Measurements from ENCODE around the gene ANAPC13.
A peak's percentile ranks its signal among the peaks of the same experiment; 100 is the strongest.

ANAPC13 gene

GRCh38 chr3:134445636-134446035 is 40.1 kb downstream of the ANAPC13 start:
- no peak overlapping the region for H3K18ac ChIP-seq (ENCODE audit: low read depth in 1 of 2, low read length in 2 of 2)
- H3K9ac ChIP-seq (ENCODE audit: low read length): no peak overlapping the region
- H4K91ac ChIP-seq (ENCODE audit: low read length): no peak overlapping the region
- no peaks in the 10 kb centered on the region for H3K27me3 ChIP-seq (ENCODE audit: control insufficient read depth in 1 of 2, insufficient read depth in 1 of 2, low read length in 2 of 2)
- no peak overlapping the region for H2BK12ac ChIP-seq (ENCODE audit: low read length in 2 of 2)
- H3K36me3 ChIP-seq (ENCODE audit: control insufficient read depth in 1 of 2, insufficient read depth in 2 of 2, low read depth in 1 of 2, low read length in 2 of 2): no peaks in the 10 kb centered on the region
- H2BK15ac ChIP-seq (ENCODE audit: low read depth, poor library complexity, severe bottlenecking): no peak overlapping the region
- H3K4me2 ChIP-seq (ENCODE audit: low read length, poor library complexity, severe bottlenecking): no peak overlapping the region
- H3K23ac ChIP-seq (ENCODE audit: low read length in 2 of 2): no peak overlapping the region
- H2BK120ac ChIP-seq (ENCODE audit: low read depth, low read length): no peak overlapping the region
- peak; percentile 86 for DNase-seq
- no peak overlapping the region for H2BK5ac ChIP-seq (ENCODE audit: low read depth, low read length, poor library complexity, severe bottlenecking)
- WGBS: 53% methylated on average over 1 of the region's 1 CpG
- H3K4ac ChIP-seq (ENCODE audit: low read depth in 1 of 2, low read length in 2 of 2): no peak overlapping the region
- H3K9me3 ChIP-seq (ENCODE audit: control insufficient read depth, low read length): no peaks in the 10 kb centered on the region
- no peaks in the 10 kb centered on the region for H3K79me1 ChIP-seq (replicated peaks; ENCODE audit: low read length, poor library complexity, severe bottlenecking)
- no peak overlapping the region for H2AFZ ChIP-seq (ENCODE audit: low read depth, low read length)
- peaks cover 6% of the 10 kb centered on the region for H3K4me1 ChIP-seq (ENCODE audit: control insufficient read depth, insufficient read depth, low read depth, low read length)
- H2AK5ac ChIP-seq (ENCODE audit: low read length, severe bottlenecking): no peak overlapping the region
- no peak overlapping the region for H3K14ac ChIP-seq (ENCODE audit: low read length in 2 of 2)
- peak overlapping the region; percentile 28 for H3K27ac ChIP-seq (ENCODE audit: low read length, poor library complexity, severe bottlenecking)
- H4K8ac ChIP-seq (ENCODE audit: low read length): no peak overlapping the region
- H3K4me3 ChIP-seq (ENCODE audit: insufficient read depth in 1 of 2, low read depth in 1 of 2, low read length in 2 of 2): no peak overlapping the region

DNA sequence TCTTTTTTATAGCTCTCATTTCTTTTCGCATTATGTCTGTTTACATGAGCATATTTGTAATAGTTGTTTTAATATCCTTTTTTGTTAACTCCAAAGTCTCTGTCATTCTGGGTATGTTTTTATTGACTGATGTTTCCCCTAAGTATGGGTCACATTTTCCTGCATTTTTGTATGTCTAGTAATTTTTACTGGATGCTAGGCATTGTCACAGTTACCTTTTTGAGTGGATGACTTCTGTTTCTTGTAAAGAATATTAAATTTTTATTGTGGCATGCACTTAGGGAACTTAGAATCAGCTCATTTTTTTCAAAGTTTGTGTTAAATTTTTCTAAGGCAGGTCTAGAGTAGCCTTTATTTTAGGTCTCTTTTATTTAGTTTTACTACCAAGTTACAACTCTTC is 40.7 kb downstream of the ANAPC13 start:
- no peak overlapping the region for H3K18ac ChIP-seq (ENCODE audit: low read depth in 1 of 2, low read length in 2 of 2)
- H3K27ac ChIP-seq (ENCODE audit: low read length, poor library complexity, severe bottlenecking): peak overlapping the region; percentile 28
- no peak overlapping the region for H3K4ac ChIP-seq (ENCODE audit: low read depth in 1 of 2, low read length in 2 of 2)
- peaks cover 6% of the 10 kb centered on the region for H3K4me1 ChIP-seq (ENCODE audit: control insufficient read depth, insufficient read depth, low read depth, low read length)
- H4K91ac ChIP-seq (ENCODE audit: low read length): no peak overlapping the region
- no peak overlapping the region for H2BK120ac ChIP-seq (ENCODE audit: low read depth, low read length)
- H3K23ac ChIP-seq (ENCODE audit: low read length in 2 of 2): no peak overlapping the region
- WGBS: no CpG with 5 or more reads among the region's 1 CpG
- DNase-seq: no peak
- no peak overlapping the region for H2BK5ac ChIP-seq (ENCODE audit: low read depth, low read length, poor library complexity, severe bottlenecking)
- no peak overlapping the region for H2BK12ac ChIP-seq (ENCODE audit: low read length in 2 of 2)
- H3K4me3 ChIP-seq (ENCODE audit: insufficient read depth in 1 of 2, low read depth in 1 of 2, low read length in 2 of 2): no peak overlapping the region
- no peak overlapping the region for H3K4me2 ChIP-seq (ENCODE audit: low read length, poor library complexity, severe bottlenecking)
- H3K27me3 ChIP-seq (ENCODE audit: control insufficient read depth in 1 of 2, insufficient read depth in 1 of 2, low read length in 2 of 2): no peaks in the 10 kb centered on the region
- no peaks in the 10 kb centered on the region for H3K79me1 ChIP-seq (replicated peaks; ENCODE audit: low read length, poor library complexity, severe bottlenecking)
- no peak overlapping the region for H3K9ac ChIP-seq (ENCODE audit: low read length)
- no peaks in the 10 kb centered on the region for H3K36me3 ChIP-seq (ENCODE audit: control insufficient read depth in 1 of 2, insufficient read depth in 2 of 2, low read depth in 1 of 2, low read length in 2 of 2)
- no peak overlapping the region for H4K8ac ChIP-seq (ENCODE audit: low read length)
- H3K14ac ChIP-seq (ENCODE audit: low read length in 2 of 2): no peak overlapping the region
- no peak overlapping the region for H2AFZ ChIP-seq (ENCODE audit: low read depth, low read length)
- no peak overlapping the region for H2BK15ac ChIP-seq (ENCODE audit: low read depth, poor library complexity, severe bottlenecking)
- H2AK5ac ChIP-seq (ENCODE audit: low read length, severe bottlenecking): no peak overlapping the region
- no peaks in the 10 kb centered on the region for H3K9me3 ChIP-seq (ENCODE audit: control insufficient read depth, low read length)

GRCh38 chr3:134441821-134442220 is 44.0 kb downstream of the ANAPC13 start:
- Histone ChIP-seq H3K4ac (ENCODE audit: low read depth in 1 of 2, low read length in 2 of 2) (no peak overlapping the region), H3K36me3 (ENCODE audit: control insufficient read depth in 1 of 2, insufficient read depth in 2 of 2, low read depth in 1 of 2, low read length in 2 of 2) (no peaks in the 10 kb centered on the region), H4K8ac (ENCODE audit: low read length) (no peak overlapping the region), H2AK5ac (ENCODE audit: low read length, severe bottlenecking) (no peak overlapping the region), H2BK120ac (ENCODE audit: low read depth, low read length) (no peak overlapping the region), H3K27ac (ENCODE audit: low read length, poor library complexity, severe bottlenecking) (no peak overlapping the region), H3K4me1 (ENCODE audit: control insufficient read depth, insufficient read depth, low read depth, low read length) (peaks cover 3% of the 10 kb centered on the region), H3K4me2 (ENCODE audit: low read length, poor library complexity, severe bottlenecking) (no peak overlapping the region), H2BK12ac (ENCODE audit: low read length in 2 of 2) (no peak overlapping the region), H2BK5ac (ENCODE audit: low read depth, low read length, poor library complexity, severe bottlenecking) (no peak overlapping the region), H3K4me3 (ENCODE audit: insufficient read depth in 1 of 2, low read depth in 1 of 2, low read length in 2 of 2) (no peak overlapping the region), H3K27me3 (ENCODE audit: control insufficient read depth in 1 of 2, insufficient read depth in 1 of 2, low read length in 2 of 2) (no peaks in the 10 kb centered on the region), H3K14ac (ENCODE audit: low read length in 2 of 2) (no peak overlapping the region), H4K91ac (ENCODE audit: low read length) (no peak overlapping the region), H3K18ac (ENCODE audit: low read depth in 1 of 2, low read length in 2 of 2) (no peak overlapping the region), H2BK15ac (ENCODE audit: low read depth, poor library complexity, severe bottlenecking) (no peak overlapping the region), H2AFZ (ENCODE audit: low read depth, low read length) (no peak overlapping the region), H3K79me1 (replicated peaks; ENCODE audit: low read length, poor library complexity, severe bottlenecking) (no peaks in the 10 kb centered on the region), H3K23ac (ENCODE audit: low read length in 2 of 2) (no peak overlapping the region), H3K9ac (ENCODE audit: low read length) (no peak overlapping the region), H3K9me3 (ENCODE audit: control insufficient read depth, low read length) (no peaks in the 10 kb centered on the region)
- DNase-seq: no peak
- 100% methylated on average over 2 of the region's 2 CpGs for WGBS

GRCh38 chr3:134441321-134441720 is 44.5 kb downstream of the ANAPC13 start:
- Histone ChIP-seq H3K9ac (ENCODE audit: low read length) (no peak overlapping the region), H4K91ac (ENCODE audit: low read length) (no peak overlapping the region), H2BK5ac (ENCODE audit: low read depth, low read length, poor library complexity, severe bottlenecking) (no peak overlapping the region), H3K14ac (ENCODE audit: low read length in 2 of 2) (no peak overlapping the region), H3K79me1 (replicated peaks; ENCODE audit: low read length, poor library complexity, severe bottlenecking) (no peaks in the 10 kb centered on the region), H3K9me3 (ENCODE audit: control insufficient read depth, low read length) (no peaks in the 10 kb centered on the region), H3K4me2 (ENCODE audit: low read length, poor library complexity, severe bottlenecking) (no peak overlapping the region), H3K4me3 (ENCODE audit: insufficient read depth in 1 of 2, low read depth in 1 of 2, low read length in 2 of 2) (no peak overlapping the region), H2BK120ac (ENCODE audit: low read depth, low read length) (no peak overlapping the region), H3K4ac (ENCODE audit: low read depth in 1 of 2, low read length in 2 of 2) (no peak overlapping the region), H3K18ac (ENCODE audit: low read depth in 1 of 2, low read length in 2 of 2) (no peak overlapping the region), H2AFZ (ENCODE audit: low read depth, low read length) (no peak overlapping the region), H4K8ac (ENCODE audit: low read length) (no peak overlapping the region), H3K36me3 (ENCODE audit: control insufficient read depth in 1 of 2, insufficient read depth in 2 of 2, low read depth in 1 of 2, low read length in 2 of 2) (no peaks in the 10 kb centered on the region), H2AK5ac (ENCODE audit: low read length, severe bottlenecking) (no peak overlapping the region), H3K23ac (ENCODE audit: low read length in 2 of 2) (no peak overlapping the region), H2BK15ac (ENCODE audit: low read depth, poor library complexity, severe bottlenecking) (no peak overlapping the region), H2BK12ac (ENCODE audit: low read length in 2 of 2) (no peak overlapping the region), H3K4me1 (ENCODE audit: control insufficient read depth, insufficient read depth, low read depth, low read length) (no peaks in the 10 kb centered on the region), H3K27ac (ENCODE audit: low read length, poor library complexity, severe bottlenecking) (no peak overlapping the region), H3K27me3 (ENCODE audit: control insufficient read depth in 1 of 2, insufficient read depth in 1 of 2, low read length in 2 of 2) (no peaks in the 10 kb centered on the region)
- no peak for DNase-seq
- no CpG with 5 or more reads among the region's 1 CpG for WGBS
